ENCODE measurements around the gene MYO10.
"Not testable (repeated sequence)": the region's sequence is repeated elsewhere in the genome, so short reads cannot be mapped to it uniquely, and the experiment has no call there.

Gene MYO10

GRCh38 chr5:16781828-16782626, 154.1 kb downstream of the MYO10 start:
- no peak for DNase-seq (ENCODE audit: low read depth in 2 of 2)

- no peak for DNase-seq (ENCODE audit: low read depth in 2 of 2)
Measured at GRCh38 chr5:16780325-16780724, 155.8 kb downstream of the MYO10 start.

GRCh38 chr5:16777432-16777831, 158.7 kb downstream of the MYO10 start:
- no peak for DNase-seq (ENCODE audit: low read depth in 2 of 2)

- no peak for DNase-seq (ENCODE audit: low read depth in 2 of 2)
Measured at GRCh38 chr5:16776611-16777251, 159.4 kb downstream of the MYO10 start.

- DNase-seq (ENCODE audit: low read depth in 2 of 2): no peak
Measured at GRCh38 chr5:16774806-16775205, 161.3 kb downstream of the MYO10 start.

GRCh38 chr5:16773991-16774390, 162.1 kb downstream of the MYO10 start:
- DNase-seq (ENCODE audit: low read depth in 2 of 2): no peak

- no peak for DNase-seq (ENCODE audit: low read depth in 2 of 2)
Measured at GRCh38 chr5:16772556-16772955, 163.5 kb downstream of the MYO10 start.

GRCh38 chr5:16768184-16768583, 167.9 kb downstream of the MYO10 start:
- no peak for DNase-seq (ENCODE audit: low read depth in 2 of 2)

- DNase-seq (ENCODE audit: low read depth in 2 of 2): no peak
Measured at GRCh38 chr5:16763211-16763610, 172.9 kb downstream of the MYO10 start.

GRCh38 chr5:16759147-16759773, 176.8 kb downstream of the MYO10 start:
- DNase-seq (ENCODE audit: low read depth in 2 of 2): no peak

GRCh38 chr5:16757989-16758501, 178.0 kb downstream of the MYO10 start:
- DNase-seq (ENCODE audit: low read depth in 2 of 2): no peak

GRCh38 chr5:16757577-16757976, 178.5 kb downstream of the MYO10 start:
- not testable (repeated sequence) for DNase-seq (ENCODE audit: low read depth in 2 of 2)

GRCh38 chr5:16757146-16757545, 178.9 kb downstream of the MYO10 start:
- no peak for DNase-seq (ENCODE audit: low read depth in 2 of 2)

- no peak for DNase-seq (ENCODE audit: low read depth in 2 of 2)
Measured at GRCh38 chr5:16756692-16757091, 179.4 kb downstream of the MYO10 start.

GRCh38 chr5:16755641-16756040, 180.4 kb downstream of the MYO10 start:
- DNase-seq (ENCODE audit: low read depth in 2 of 2): no peak

GRCh38 chr5:16754601-16755000, 181.5 kb downstream of the MYO10 start:
- DNase-seq (ENCODE audit: low read depth in 2 of 2): no peak

GRCh38 chr5:16754086-16754485, 182.0 kb downstream of the MYO10 start:
- no peak for DNase-seq (ENCODE audit: low read depth in 2 of 2)

- no peak for DNase-seq (ENCODE audit: low read depth in 2 of 2)
Measured at GRCh38 chr5:16750445-16750844, 185.6 kb downstream of the MYO10 start.

GRCh38 chr5:16749626-16750025, 186.5 kb downstream of the MYO10 start:
- DNase-seq (ENCODE audit: low read depth in 2 of 2): no peak

GRCh38 chr5:16744164-16744880, 191.8 kb downstream of the MYO10 start:
- no peak for DNase-seq (ENCODE audit: low read depth in 2 of 2)

- DNase-seq (ENCODE audit: low read depth in 2 of 2): no peak
Measured at GRCh38 chr5:16742938-16743337, 193.2 kb downstream of the MYO10 start.

GRCh38 chr5:16740811-16741392, 195.2 kb downstream of the MYO10 start:
- DNase-seq (ENCODE audit: low read depth in 2 of 2): no peak
